ENCODE data around the gene RBFOX2. TPM values are rescaled to one million over a fixed set of nuclear protein-coding genes. Genes with fewer than 3 reads are reported as not detected.

Gene RBFOX2
- total and polyA plus RNA-seq, 2 experiments from 2014 or later, result 88.8 to 131 TPM

GRCh38 chr22:35736701-35737100 lies 291.9 kb downstream of the RBFOX2 start (continued):
- TF ChIP-seq ZNF114 (CRISPR knock-in tag; IDR thresholded peaks at IDR 0.05) (no peak), CREB1 (CRISPR knock-in tag; IDR thresholded peaks at IDR 0.05; ENCODE audit: low read depth) (no peak), JUNB (IDR thresholded peaks at IDR 0.05; ENCODE audit: unreplicated experiment) (no peak), ETS1 (IDR thresholded peaks at IDR 0.05) (no peak), ZNF462 (CRISPR knock-in tag; IDR thresholded peaks at IDR 0.05) (no peak)

GRCh38 chr22:35736166-35736565 lies 292.5 kb downstream of the RBFOX2 start:
- peaks cover 5% of the 10 kb centered on the region for H3K27me3 Mint-ChIP-seq (ENCODE audit: insufficient read depth, low read depth, poor library complexity)
- H3K79me2 ChIP-seq (replicated peaks; ENCODE audit: insufficient read depth), result no peaks in the 10 kb centered on the region
- no peaks in the 10 kb centered on the region for H3K36me3 ChIP-seq (ENCODE audit: insufficient read depth)
- H2AFZ ChIP-seq, result no peak overlapping the region
- no peaks in the 10 kb centered on the region for H3K27me3 ChIP-seq (ENCODE audit: insufficient read depth)
- no peaks in the 10 kb centered on the region for H3F3A ChIP-seq (replicated peaks; ENCODE audit: low read depth)
- H3K27ac ChIP-seq (ENCODE audit: low read depth), result no peak overlapping the region
- H3K9me2 ChIP-seq (ENCODE audit: insufficient read depth), result no peaks in the 10 kb centered on the region
- peaks cover 36% of the 10 kb centered on the region for H3K36me3 Mint-ChIP-seq (ENCODE audit: low read depth)
- no peak overlapping the region for H3K27ac Mint-ChIP-seq
- no peak overlapping the region for H3K4me3 ChIP-seq
- ATAC-seq (no peak), DNase-seq (ENCODE audit: low spot score) (no peak)
- peaks cover 16% of the 10 kb centered on the region; the same call in 2 of the 3 replicates for H3K4me1 Mint-ChIP-seq
- no peaks in the 10 kb centered on the region; the same call in 1 of the 2 replicates for H3K4me1 ChIP-seq (ENCODE audit: insufficient read depth)
- H4K20me1 ChIP-seq (replicated peaks; ENCODE audit: insufficient read depth), result 0 out of 2 replicates have a peak, but pooled peaks cover 4% of the 10 kb centered on the region
- H3K9me3 Mint-ChIP-seq, result peaks cover 7% of the 10 kb centered on the region; the same call in 1 of the 3 replicates
- H3K4me2 ChIP-seq, result no peak overlapping the region
- H3K4me3 Mint-ChIP-seq, result no peak overlapping the region
- no peak for TF ChIP-seq ZNF331 (CRISPR knock-in tag; IDR thresholded peaks at IDR 0.05; ENCODE audit: low read depth)
- no peak for TF ChIP-seq STAT1 (IDR thresholded peaks at IDR 0.05; ENCODE audit: unreplicated experiment)
- TF ChIP-seq ZNF114 (CRISPR knock-in tag; IDR thresholded peaks at IDR 0.05), result no peak
- TF ChIP-seq JUNB (IDR thresholded peaks at IDR 0.05; ENCODE audit: unreplicated experiment), result no peak
- no peak for TF ChIP-seq EZH2 (IDR thresholded peaks at IDR 0.05; ENCODE audit: low read depth, unreplicated experiment)
- TF ChIP-seq POLR2AphosphoS5 (IDR thresholded peaks at IDR 0.05; ENCODE audit: low read depth), result no peak
- no peak for TF ChIP-seq ZNF462 (CRISPR knock-in tag; IDR thresholded peaks at IDR 0.05)

Data from GM23338 (cell line).